Ishikawa (cell line): Measurements from ENCODE around the gene NCAPG.

Source experiments
- CEBPB ChIP-seq: IDR thresholded peaks from 2 replicates; pipeline ENCODE4 v1.6.1; 2012
- CREB1 ChIP-seq: IDR thresholded peaks from 2 replicates; pipeline ENCODE4 v1.6.1; 2012; ENCODE audit warnings: low read depth
- EGR1 ChIP-seq: IDR thresholded peaks from 2 replicates; pipeline ENCODE4 v1.6.1; 2012
- EP300 ChIP-seq: IDR thresholded peaks from 2 replicates; pipeline ENCODE4 v1.6.1; 2012; ENCODE audit warnings: borderline replicate concordance
- FOXM1 ChIP-seq: IDR thresholded peaks from 2 replicates; pipeline ENCODE4 v1.6.1; 2012; ENCODE audit warnings: low read depth, borderline replicate concordance
- MAX ChIP-seq: IDR thresholded peaks from 2 replicates; pipeline ENCODE4 v1.6.1; 2012
- NFIC ChIP-seq: IDR thresholded peaks from 2 replicates; pipeline ENCODE4 v1.6.1; 2012
- RAD21 ChIP-seq: IDR thresholded peaks from 2 replicates; pipeline ENCODE4 v1.6.1; 2012; ENCODE audit warnings: low read depth
- REST ChIP-seq: IDR thresholded peaks from 2 replicates; pipeline ENCODE4 v1.6.1; 2012; ENCODE audit warnings: low read depth, mild to moderate bottlenecking
- TAF1 ChIP-seq: IDR thresholded peaks from 2 replicates; pipeline ENCODE4 v1.6.1; 2012; ENCODE audit warnings: low read depth, mild to moderate bottlenecking
- TCF12 ChIP-seq: IDR thresholded peaks from 2 replicates; pipeline ENCODE4 v1.6.1; 2012; ENCODE audit warnings: low read depth
- TEAD4 ChIP-seq: IDR thresholded peaks from 2 replicates; pipeline ENCODE4 v1.6.1; 2012
- USF1 ChIP-seq: IDR thresholded peaks from 2 replicates; pipeline ENCODE4 v1.6.1; 2012
- YY1 ChIP-seq: IDR thresholded peaks from 2 replicates; pipeline ENCODE4 v1.6.1; 2012; ENCODE audit warnings: low read depth
- ZBTB7A ChIP-seq: IDR thresholded peaks from 2 replicates; pipeline ENCODE4 v1.6.1; 2012; ENCODE audit warnings: low read depth

Gene NCAPG

GRCh38 chr4:17766826-17767458 lies 43.8 kb upstream of the NCAPG start:
- TF ChIP-seq YY1: no peak
- TF ChIP-seq USF1: no peak
- no peak for TF ChIP-seq NFIC
- no peak for TF ChIP-seq MAX
- no peak for TF ChIP-seq REST
- no peak for TF ChIP-seq EGR1
- no peak for TF ChIP-seq TCF12
- no peak for TF ChIP-seq CEBPB
- TF ChIP-seq TAF1: no peak
- TF ChIP-seq EP300: no peak
- TF ChIP-seq FOXM1: no peak

- TF ChIP-seq ZBTB7A (no peak), TAF1 (no peak), EGR1 (no peak), REST (no peak), USF1 (no peak)
Measured at GRCh38 chr4:17769406-17770174, 41.2 kb upstream of the NCAPG start.

GRCh38 chr4:17770845-17771244 lies 39.9 kb upstream of the NCAPG start:
- TF ChIP-seq YY1 (no peak), TAF1 (no peak), TCF12 (no peak), REST (no peak), RAD21 (no peak), EGR1 (no peak), MAX (no peak), ZBTB7A (no peak), NFIC (no peak), TEAD4 (no peak), EP300 (no peak), CREB1 (no peak), FOXM1 (no peak), CEBPB (no peak), USF1 (no peak)
